ENCODE measurements around the gene C17orf67. TPM values are rescaled to one million over a fixed set of nuclear protein-coding genes. Genes with fewer than 3 reads are reported as not detected.

C17orf67 gene
- total RNA-seq, 1 donor from 2014 or later: 3.8 TPM

- DNase-seq (ENCODE audit: low spot score in 2 of 2, unreplicated experiment in 2 of 2): no peak
- H3K9me3 Mint-ChIP-seq: no peaks in the 10 kb centered on the region
- no peak overlapping the region for H3K27ac Mint-ChIP-seq
- peaks cover 10% of the 10 kb centered on the region for H3K27me3 Mint-ChIP-seq (ENCODE audit: low read depth)
- H3K4me3 Mint-ChIP-seq: no peak overlapping the region
- no peaks in the 10 kb centered on the region for H3K36me3 Mint-ChIP-seq
- H3K4me1 Mint-ChIP-seq: peaks cover 17% of the 10 kb centered on the region
- no peak for TF ChIP-seq CTCF (IDR thresholded peaks at IDR 0.05; ENCODE audit: unreplicated experiment)
Measured at GRCh38 chr17:56798916-56799315, 34.8 kb downstream of the C17orf67 start.

GRCh38 chr17:56796536-56796935 is 37.2 kb downstream of the C17orf67 start:
- no peak for DNase-seq (ENCODE audit: low spot score in 2 of 2, unreplicated experiment in 2 of 2)
- H3K27ac Mint-ChIP-seq: no peak overlapping the region
- no peak overlapping the region for H3K4me3 Mint-ChIP-seq
- peaks cover 7% of the 10 kb centered on the region for H3K9me3 Mint-ChIP-seq
- peaks cover 15% of the 10 kb centered on the region for H3K4me1 Mint-ChIP-seq
- peaks cover 3% of the 10 kb centered on the region for H3K36me3 Mint-ChIP-seq
- TF ChIP-seq CTCF (IDR thresholded peaks at IDR 0.05; ENCODE audit: unreplicated experiment): no peak
- H3K27me3 Mint-ChIP-seq (ENCODE audit: low read depth): peaks cover 10% of the 10 kb centered on the region

GRCh38 chr17:56795221-56795865 is 38.4 kb downstream of the C17orf67 start:
- H3K4me3 Mint-ChIP-seq: no peak overlapping the region
- DNase-seq (ENCODE audit: low spot score in 2 of 2, unreplicated experiment in 2 of 2): no peak
- no peak overlapping the region for H3K27ac Mint-ChIP-seq
- H3K9me3 Mint-ChIP-seq: peaks cover 7% of the 10 kb centered on the region
- peaks cover 11% of the 10 kb centered on the region for H3K27me3 Mint-ChIP-seq (ENCODE audit: low read depth)
- H3K4me1 Mint-ChIP-seq: peaks cover 15% of the 10 kb centered on the region
- TF ChIP-seq CTCF (IDR thresholded peaks at IDR 0.05; ENCODE audit: unreplicated experiment): no peak
- H3K36me3 Mint-ChIP-seq: peaks cover 3% of the 10 kb centered on the region

- no peak for TF ChIP-seq CTCF (IDR thresholded peaks at IDR 0.05; ENCODE audit: unreplicated experiment)
- Mint-ChIP-seq H3K4me3 (no peak overlapping the region), H3K36me3 (peaks cover 3% of the 10 kb centered on the region), H3K9me3 (peaks cover 7% of the 10 kb centered on the region), H3K27me3 (ENCODE audit: low read depth) (peaks cover 11% of the 10 kb centered on the region), H3K27ac (no peak overlapping the region), H3K4me1 (peaks cover 12% of the 10 kb centered on the region)
- no peak for DNase-seq (ENCODE audit: low spot score in 2 of 2, unreplicated experiment in 2 of 2)
Measured at GRCh38 chr17:56793957-56794356, 39.8 kb downstream of the C17orf67 start.

- Mint-ChIP-seq H3K27ac (no peak overlapping the region), H3K27me3 (ENCODE audit: low read depth) (peaks cover 11% of the 10 kb centered on the region), H3K9me3 (peaks cover 7% of the 10 kb centered on the region)
Measured at GRCh38 chr17:56793531-56793930, 40.2 kb downstream of the C17orf67 start.

More at GRCh38 chr17:56793531-56793930, 40.2 kb downstream of the C17orf67 start:
- no peak for DNase-seq (ENCODE audit: low spot score in 2 of 2, unreplicated experiment in 2 of 2)
- H3K36me3 Mint-ChIP-seq: peaks cover 3% of the 10 kb centered on the region
- peaks cover 11% of the 10 kb centered on the region for H3K4me1 Mint-ChIP-seq
- no peak overlapping the region for H3K4me3 Mint-ChIP-seq
- no peak for TF ChIP-seq CTCF (IDR thresholded peaks at IDR 0.05; ENCODE audit: unreplicated experiment)
